GM23338 (cell line): ENCODE measurements around the gene SRSF12. TPM values are rescaled to one million over a fixed set of nuclear protein-coding genes. Genes with fewer than 3 reads are reported as not detected.

ENCODE experiments used
- ATAC-seq: fragments of 200-7000 bp; cut with Tn5 transposase; 3 replicates; pipeline ENCODE4 v1.9.1; 2020
- DNase-seq: peaks from one replicate; pipeline ENCODE4 v3.0.0-alpha.2; 2015; ENCODE audit warnings: low spot score
- H2AFZ ChIP-seq: fragments of 200-600 bp; sonication (generic); 2 replicates; pipeline ENCODE4 v1.8.0; 2016; ENCODE audit warnings: antibody characterized with exemption, mild to moderate bottlenecking, moderate library complexity
- H3F3A ChIP-seq: fragments of 200-600 bp; sonication (generic); replicated peaks from 2 replicates; pipeline ENCODE4 v1.8.0; 2017; ENCODE audit warnings: antibody characterized with exemption, mixed run types, low read depth
- H3K27ac ChIP-seq: fragments of 200-600 bp; sonication (generic); 2 replicates; pipeline ENCODE4 v1.6.1; 2016; ENCODE audit warnings: low read depth
- H3K27me3 ChIP-seq: fragments of 200-600 bp; sonication (generic); 2 replicates; pipeline ENCODE4 v1.8.0; 2016; ENCODE audit warnings: mild to moderate bottlenecking, mixed run types, moderate library complexity; ENCODE audit not compliant: insufficient read depth
- H3K36me3 ChIP-seq: fragments of 200-600 bp; sonication (generic); 2 replicates; pipeline ENCODE4 v1.8.0; 2016; ENCODE audit warnings: mild to moderate bottlenecking; ENCODE audit not compliant: insufficient read depth
- H3K4me1 ChIP-seq: fragments of 200-600 bp; sonication (generic); 2 replicates; pipeline ENCODE4 v1.8.0; 2016; ENCODE audit warnings: mild to moderate bottlenecking, moderate library complexity; ENCODE audit not compliant: insufficient read depth
- H3K4me2 ChIP-seq: fragments of 200-600 bp; sonication (generic); 2 replicates; pipeline ENCODE4 v1.7.1; 2017; ENCODE audit warnings: mixed run types
- H3K4me3 ChIP-seq: fragments of 200-600 bp; sonication (generic); 2 replicates; pipeline ENCODE4 v1.6.1; 2016; ENCODE audit warnings: mixed run types
- H3K79me2 ChIP-seq: fragments of 200-600 bp; sonication (generic); replicated peaks from 2 replicates; pipeline ENCODE4 v1.8.0; 2017; ENCODE audit warnings: mild to moderate bottlenecking; ENCODE audit not compliant: insufficient read depth
- H3K9me2 ChIP-seq: fragments of 200-600 bp; sonication (generic); 2 replicates; pipeline ENCODE4 v1.8.0; 2017; ENCODE audit not compliant: insufficient read depth
- H4K20me1 ChIP-seq: fragments of 200-600 bp; sonication (generic); replicated peaks from 2 replicates; pipeline ENCODE4 v1.8.0; 2017; ENCODE audit warnings: mild to moderate bottlenecking; ENCODE audit not compliant: insufficient read depth
- H3K27ac Mint-ChIP-seq: 2 replicates; pipeline ENCODE4 v1.8.0; 2020; ENCODE audit warnings: inconsistent platforms, mild to moderate bottlenecking, moderate library complexity, mixed read lengths
- H3K27me3 Mint-ChIP-seq: 3 replicates; pipeline ENCODE4 v1.8.0; 2022; ENCODE audit warnings: low read depth, mild to moderate bottlenecking, moderate library complexity, mixed read lengths, inconsistent platforms; ENCODE audit not compliant: insufficient read depth, poor library complexity
- H3K36me3 Mint-ChIP-seq: 3 replicates; pipeline ENCODE4 v1.8.0; 2021; ENCODE audit warnings: low read depth, mild to moderate bottlenecking, inconsistent platforms, moderate library complexity, mixed read lengths
- H3K4me1 Mint-ChIP-seq: 3 replicates; pipeline ENCODE4 v1.8.0; 2020; ENCODE audit warnings: mild to moderate bottlenecking, inconsistent platforms, mixed read lengths
- H3K4me3 Mint-ChIP-seq: 3 replicates; pipeline ENCODE4 v1.8.0; 2021; ENCODE audit warnings: moderate library complexity, mild to moderate bottlenecking, inconsistent platforms, mixed read lengths
- H3K9me3 Mint-ChIP-seq: 3 replicates; pipeline ENCODE4 v1.8.0; 2020; ENCODE audit warnings: moderate library complexity, mild to moderate bottlenecking, inconsistent platforms, mixed read lengths
- EZH2phosphoT487 ChIP-seq: fragments of 200-600 bp; sonication (generic); IDR thresholded peaks from one replicate; pipeline ENCODE4 v1.8.1; 2018; ENCODE audit warnings: antibody characterized with exemption; ENCODE audit not compliant: unreplicated experiment
- POLR2AphosphoS5 ChIP-seq: IDR thresholded peaks from 2 replicates; pipeline ENCODE4 v1.6.1; 2016; ENCODE audit warnings: antibody characterized with exemption, low read depth
- REST ChIP-seq: IDR thresholded peaks from one replicate; pipeline ENCODE4 v1.6.1; 2018; ENCODE audit warnings: antibody characterized with exemption; ENCODE audit not compliant: unreplicated experiment
- STAT1 ChIP-seq: IDR thresholded peaks from one replicate; pipeline ENCODE4 v1.6.1; 2016; ENCODE audit warnings: antibody characterized with exemption; ENCODE audit not compliant: unreplicated experiment
- ZNF114 ChIP-seq: fragments of 250-450 bp; sonication (Bioruptor Pico); IDR thresholded peaks from 2 replicates; pipeline ENCODE4 v1.5.0; 2020; ENCODE audit warnings: mild to moderate bottlenecking, moderate library complexity
- ZNF462 ChIP-seq: fragments of 250-450 bp; sonication (Bioruptor Pico); IDR thresholded peaks from 2 replicates; pipeline ENCODE4 v1.5.0; 2020; ENCODE audit warnings: mild to moderate bottlenecking, moderate library complexity
- polyA plus RNA-seq: library from polyadenylated mRNA; unstranded; fragments of >200 nt; fragmentation: Nextera tagmentation; extraction: Ambion mirVana; gene quantifications from 2 replicates; pipeline ENCODE4 v1.2.1, GENCODE V29; 2016
- total RNA-seq: library from RNA; depleted of rRNA; stranded (reverse); fragments of >200 nt; shearing (Covaris generic); gene quantifications from 2 replicates; pipeline ENCODE4 v1.2.3, GENCODE V29; 2014

The SRSF12 gene
- total and polyA plus RNA-seq, 2 experiments from 2014 or later = 3.6 TPM

GRCh38 chr6:89054208-89054607, 63.7 kb downstream of the SRSF12 start (continued):
- TF ChIP-seq ZNF462 (CRISPR knock-in tag) (no peak), STAT1 (no peak), EZH2phosphoT487 (no peak), POLR2AphosphoS5 (no peak), REST (no peak), ZNF114 (CRISPR knock-in tag) (no peak)

GRCh38 chr6:89051676-89052075, 66.2 kb downstream of the SRSF12 start:
- peaks cover 12% of the 10 kb centered on the region; the same call in 1 of the 2 replicates for H3K4me1 ChIP-seq
- Mint-ChIP-seq H3K27ac (no peak overlapping the region), H3K27me3 (peaks cover 6% of the 10 kb centered on the region), H3K9me3 (no peaks in the 10 kb centered on the region), H3K4me3 (no peak overlapping the region), H3K4me1 (peaks cover 20% of the 10 kb centered on the region), H3K36me3 (no peaks in the 10 kb centered on the region)
- H3K27me3 ChIP-seq = peaks cover 34% of the 10 kb centered on the region
- DNase-seq (no peak), ATAC-seq (no peak)
- no peaks in the 10 kb centered on the region for H3F3A ChIP-seq
- H2AFZ ChIP-seq = no peak overlapping the region
- H3K36me3 ChIP-seq = no peaks in the 10 kb centered on the region
- H3K4me2 ChIP-seq = no peak overlapping the region
- H3K27ac ChIP-seq = no peak overlapping the region
- H3K79me2 ChIP-seq = no peaks in the 10 kb centered on the region
- no peaks in the 10 kb centered on the region for H4K20me1 ChIP-seq
- H3K9me2 ChIP-seq = no peaks in the 10 kb centered on the region
- H3K4me3 ChIP-seq = no peak overlapping the region
- TF ChIP-seq POLR2AphosphoS5 (no peak), EZH2phosphoT487 (no peak), ZNF462 (CRISPR knock-in tag) (no peak)
